HG02588 (cell line): Measurements from ENCODE around the gene PDLIM5.
"Not testable (repeated sequence)": the region's sequence is repeated elsewhere in the genome, so short reads cannot be mapped to it uniquely, and the experiment has no call there.

Experiments
- ATAC-seq: cut with Tn5 transposase; IDR thresholded peaks from one replicate; pipeline ENCODE4 v1.9.1; 2021; ENCODE audit warnings: mild to moderate bottlenecking, moderate library complexity; ENCODE audit not compliant: unreplicated experiment

The PDLIM5 gene

DNA sequence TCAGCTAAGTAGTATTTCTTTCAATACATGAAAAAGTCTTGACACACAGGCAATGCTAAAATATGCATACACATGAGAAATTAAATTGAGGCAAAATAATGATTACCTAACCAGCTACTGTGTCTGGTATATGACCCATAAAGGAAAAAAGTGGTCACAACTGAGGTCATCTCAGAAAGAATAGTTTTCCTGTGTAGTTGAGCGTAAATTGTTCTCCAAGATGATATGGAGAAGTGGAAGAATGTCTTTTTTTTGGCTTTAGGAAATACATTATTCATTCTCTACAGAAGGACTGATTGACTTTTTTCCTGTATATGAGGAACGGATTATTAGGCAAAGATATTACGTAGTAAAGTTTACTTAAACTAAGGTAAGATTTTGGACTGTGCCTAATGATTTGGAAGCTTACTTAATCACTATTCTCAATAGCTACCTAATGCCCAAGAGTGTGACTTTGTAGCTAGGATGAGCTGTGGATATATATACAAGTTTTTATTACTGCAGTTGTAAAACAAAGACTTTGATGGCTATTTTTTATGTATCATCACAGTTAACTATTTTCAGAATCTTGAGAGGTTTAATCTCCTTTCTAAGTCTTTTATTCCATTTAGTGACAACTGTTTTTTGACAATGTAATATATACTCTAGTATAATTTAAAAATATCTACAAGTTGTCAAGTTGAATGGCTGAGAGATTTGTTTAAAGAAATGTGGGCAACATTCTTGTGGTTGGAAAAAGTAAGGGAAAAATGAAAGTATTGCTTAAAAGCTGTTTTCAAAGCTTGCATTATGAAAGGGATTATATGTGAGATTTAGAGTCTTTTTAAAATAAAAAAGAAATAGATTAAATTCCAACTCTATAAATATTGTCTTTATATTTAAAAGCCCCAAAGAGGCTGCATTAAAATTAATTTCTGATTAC is 100.2 kb downstream of the PDLIM5 start:
- no peak for ATAC-seq

DNA sequence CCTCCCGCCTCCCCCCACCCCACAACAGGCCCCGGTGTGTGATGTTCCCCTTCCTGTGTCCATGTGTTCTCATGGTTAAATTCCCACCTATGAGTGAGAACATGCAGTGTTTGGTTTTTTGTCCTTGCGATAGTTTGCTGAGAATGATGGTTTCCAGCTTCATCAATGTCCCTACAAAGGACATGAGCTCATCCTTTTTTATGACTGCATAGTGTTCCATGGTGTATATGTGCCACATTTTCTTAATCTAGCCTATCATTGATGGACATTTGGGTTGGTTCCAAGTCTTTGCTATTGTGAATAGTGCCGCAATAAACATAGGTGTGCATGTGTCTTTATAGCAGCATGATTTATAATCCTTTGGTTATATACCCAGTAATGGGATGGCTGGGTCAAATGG is 104.3 kb downstream of the PDLIM5 start:
- ATAC-seq: not testable (repeated sequence)

DNA sequence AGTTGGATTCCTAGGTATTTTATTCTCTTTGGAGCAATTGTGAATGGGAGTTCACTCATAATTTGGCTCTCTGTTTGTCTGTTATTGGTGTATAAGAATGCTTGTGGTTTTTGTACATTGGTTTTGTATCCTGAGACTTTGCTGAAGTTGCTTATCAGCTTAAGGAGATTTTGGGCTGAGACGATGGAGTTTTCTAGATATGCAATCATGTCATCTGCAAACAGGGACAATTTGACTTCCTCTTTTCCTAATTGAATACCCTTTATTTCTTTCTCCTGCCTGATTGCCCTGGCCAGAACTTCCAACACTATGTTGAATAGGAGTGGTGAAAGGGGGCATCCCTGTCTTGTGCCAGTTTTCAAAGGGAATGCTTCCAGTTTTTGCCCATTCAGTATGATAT is 105.9 kb downstream of the PDLIM5 start:
- ATAC-seq: not testable (repeated sequence)

GRCh38 chr4:94558392-94558904 is 106.7 kb downstream of the PDLIM5 start:
- no peak for ATAC-seq

GRCh38 chr4:94559351-94559806 is 107.6 kb downstream of the PDLIM5 start:
- no peak for ATAC-seq

DNA sequence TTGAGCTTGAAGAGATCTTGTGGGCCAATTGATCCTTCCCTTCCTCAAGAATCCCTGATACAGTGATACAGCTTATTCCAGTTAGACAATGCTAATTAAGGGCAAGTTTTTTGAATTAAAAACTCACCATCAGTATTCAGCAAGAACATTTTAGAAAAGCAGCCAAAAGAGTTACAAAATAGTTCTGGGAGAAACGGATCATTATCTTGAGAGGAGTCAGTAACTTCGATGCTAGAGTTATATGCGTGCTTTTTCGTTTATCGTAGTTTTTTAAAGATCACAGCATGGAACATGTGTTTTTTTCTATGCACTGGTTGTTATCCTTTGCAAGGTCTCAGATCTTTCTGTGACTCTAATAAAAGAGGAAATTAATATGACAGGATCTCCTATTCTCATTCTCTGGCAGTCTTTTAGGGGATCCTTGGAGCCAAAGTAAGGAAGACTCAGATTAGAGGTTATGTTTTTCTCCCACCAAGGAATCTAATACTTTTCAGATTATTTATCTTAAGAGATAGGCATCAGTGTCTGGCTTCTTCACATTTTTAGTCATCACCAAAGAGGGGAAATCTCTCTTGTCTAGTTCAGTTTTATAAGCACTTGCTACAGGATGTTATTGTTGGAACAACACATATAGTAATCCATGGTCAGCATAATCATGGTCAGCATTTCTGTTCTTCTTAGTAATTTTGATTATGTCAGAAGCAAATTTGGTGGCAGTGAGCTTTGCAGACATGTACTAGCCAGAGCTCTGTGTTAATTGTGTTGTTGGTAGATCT is 109.7 kb downstream of the PDLIM5 start:
- ATAC-seq: no peak

GRCh38 chr4:94562285-94562684 is 110.5 kb downstream of the PDLIM5 start:
- ATAC-seq: no peak

DNA sequence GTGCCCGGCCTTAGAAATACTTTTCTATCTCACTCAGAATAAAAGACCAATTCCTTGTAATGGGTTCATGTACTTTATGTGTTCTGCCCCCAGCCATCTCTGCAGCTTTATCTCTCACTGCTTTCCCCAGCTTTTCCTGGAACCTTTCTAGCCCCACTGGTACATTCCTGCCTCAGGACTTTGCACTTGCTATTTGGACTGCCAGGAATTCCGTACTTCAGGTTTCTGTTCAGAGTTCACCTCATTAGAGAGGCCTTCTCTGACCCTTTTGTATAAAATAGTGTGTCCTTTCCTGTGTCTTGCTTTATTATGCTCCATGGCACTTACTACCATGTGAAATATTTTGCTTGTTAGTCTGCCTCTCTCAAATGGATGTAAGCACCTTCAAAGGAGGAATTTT is 112.5 kb downstream of the PDLIM5 start:
- ATAC-seq: no peak

- no peak for ATAC-seq
These were observed 114.7 kb downstream of the PDLIM5 start for GRCh38 chr4:94566420-94566819.

DNA sequence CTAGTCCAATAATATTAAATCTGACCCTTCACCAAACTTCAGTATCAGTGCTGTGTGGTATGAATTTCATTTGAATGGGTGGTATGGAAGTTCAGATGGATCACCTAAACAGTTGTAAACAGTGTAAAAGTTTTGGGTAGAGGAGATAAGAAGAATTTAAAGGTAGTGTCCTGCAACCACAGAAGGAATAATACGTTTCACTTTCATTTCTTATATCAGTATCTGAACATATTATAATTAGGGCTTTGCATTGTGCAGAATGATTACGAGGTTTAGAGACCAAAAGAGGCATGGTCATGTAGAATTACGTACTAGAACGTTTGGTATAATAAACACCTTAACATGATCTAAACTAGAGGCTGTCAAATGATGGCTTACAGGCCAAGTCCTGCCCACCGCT is 116.1 kb downstream of the PDLIM5 start:
- ATAC-seq: no peak

DNA sequence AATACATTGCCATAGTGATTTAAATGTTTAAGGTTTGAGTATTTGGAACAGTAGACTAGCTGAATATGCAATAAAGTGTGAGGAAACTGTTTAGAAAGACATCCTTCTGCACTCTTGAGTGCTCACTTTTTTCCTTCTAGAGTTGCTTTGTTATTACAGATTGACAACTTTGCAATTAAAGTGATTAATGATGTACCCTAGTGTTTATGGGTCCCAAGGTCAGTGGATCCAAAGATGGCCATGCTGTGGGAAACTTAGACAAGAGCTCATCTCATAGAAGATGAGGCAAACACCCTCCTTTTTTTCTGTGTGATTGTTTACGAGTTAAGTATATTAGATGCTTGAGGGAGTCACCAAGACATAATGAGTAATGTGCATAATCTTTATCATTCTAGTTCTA is 118.8 kb downstream of the PDLIM5 start:
- no peak for ATAC-seq

GRCh38 chr4:94571298-94571697 is 119.6 kb downstream of the PDLIM5 start:
- no peak for ATAC-seq

- no peak for ATAC-seq
These were observed 120.0 kb downstream of the PDLIM5 start for GRCh38 chr4:94571715-94572114.

- no peak for ATAC-seq
These were observed 122.3 kb downstream of the PDLIM5 start for GRCh38 chr4:94574050-94574449.

GRCh38 chr4:94574616-94575015 is 122.9 kb downstream of the PDLIM5 start:
- no peak for ATAC-seq

- no peak for ATAC-seq
These were observed 123.9 kb downstream of the PDLIM5 start for GRCh38 chr4:94575652-94576051.

GRCh38 chr4:94576210-94576609 is 124.5 kb downstream of the PDLIM5 start:
- no peak for ATAC-seq

DNA sequence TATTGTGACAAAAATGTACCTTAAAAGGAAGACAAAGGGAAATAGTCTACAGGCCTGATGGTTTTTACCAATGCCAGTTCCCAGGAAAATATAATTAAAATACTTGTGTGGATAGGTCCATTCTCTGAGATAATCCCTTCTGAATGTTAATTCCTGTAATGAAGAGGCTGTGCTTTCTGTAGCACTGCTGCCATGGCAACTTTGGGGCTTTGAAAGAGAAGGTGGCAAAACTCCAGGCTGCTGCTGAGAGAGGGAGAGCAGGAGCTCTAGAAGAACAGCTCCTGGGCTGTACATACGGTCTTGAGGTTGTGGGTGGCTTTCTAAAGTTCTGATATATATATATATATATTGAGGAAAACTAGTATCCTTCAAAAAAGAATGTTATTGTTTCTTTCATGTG is 125.4 kb downstream of the PDLIM5 start:
- ATAC-seq: no peak

GRCh38 chr4:94578195-94578594 is 126.5 kb downstream of the PDLIM5 start:
- ATAC-seq: no peak

DNA sequence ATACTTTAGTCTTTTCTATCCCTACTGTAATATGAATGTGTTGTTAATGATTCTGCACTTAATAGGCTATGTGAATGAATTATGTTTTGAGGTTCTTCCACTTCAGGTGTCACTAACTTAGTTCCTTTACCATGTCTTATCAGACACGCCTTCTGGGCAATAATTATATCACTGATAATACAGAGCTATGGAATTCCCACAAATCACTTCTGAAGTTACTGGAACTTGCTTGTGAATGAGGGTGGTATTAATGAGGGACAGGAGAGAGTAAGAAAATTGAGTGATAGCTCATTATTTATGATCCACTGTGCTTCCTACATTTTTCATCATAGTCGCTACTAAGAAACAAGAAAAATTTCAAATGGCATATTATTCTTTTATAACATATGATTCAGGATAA is 130.0 kb downstream of the PDLIM5 start:
- ATAC-seq: no peak

GRCh38 chr4:94582517-94582916 is 130.8 kb downstream of the PDLIM5 start:
- no peak for ATAC-seq
